HFFc6 (cell line): ENCODE data around the gene GMIP. TPM values are rescaled to one million over a fixed set of nuclear protein-coding genes. Genes with fewer than 3 reads are reported as not detected.

Experiments
- DNase-seq: peaks from one replicate; pipeline ENCODE4 v3.0.0-alpha.2; 2018
- H3K27ac Mint-ChIP-seq: 2 replicates; pipeline ENCODE4 v1.8.0; 2020; ENCODE audit warnings: mild to moderate bottlenecking, mixed read lengths
- H3K27me3 Mint-ChIP-seq: 2 replicates; pipeline ENCODE4 v1.8.0; 2021; ENCODE audit warnings: mild to moderate bottlenecking, moderate library complexity, mixed read lengths; ENCODE audit not compliant: insufficient read depth
- H3K36me3 Mint-ChIP-seq: 2 replicates; pipeline ENCODE4 v1.8.0; 2021; ENCODE audit warnings: low read depth, mixed read lengths
- H3K4me1 Mint-ChIP-seq: 2 replicates; pipeline ENCODE4 v1.8.0; 2020; ENCODE audit warnings: low read depth, mixed read lengths
- H3K4me3 Mint-ChIP-seq: 2 replicates; pipeline ENCODE4 v1.8.0; 2020; ENCODE audit warnings: mild to moderate bottlenecking, moderate library complexity, mixed read lengths
- H3K9me3 Mint-ChIP-seq: 2 replicates; pipeline ENCODE4 v1.8.0; 2020; ENCODE audit warnings: mild to moderate bottlenecking, mixed read lengths
- total RNA-seq, 6 experiments: library from RNA; stranded (reverse); fragmentation: NEBNext Ultra II Directional; extraction: Animal tissue kit (Norgen Biotek cat#: 25700); gene quantifications; 2 replicates in 1 of 6; 3 replicates in 5 of 6; pipeline ENCODE4 v1.2.3, GENCODE V29; 2021
- TF ChIP-seq, protein P1 (sequence below): fragments of 200-600 bp; sonication (generic); IDR thresholded peaks from 2 replicates; pipeline ENCODE4 v1.5.0; 2021; ENCODE audit warnings: antibody characterized with exemption, mild to moderate bottlenecking

The GMIP gene
- total RNA-seq, 6 experiments from 2014 or later = 11.5 to 16.7 (median 13.9) TPM

DNA sequence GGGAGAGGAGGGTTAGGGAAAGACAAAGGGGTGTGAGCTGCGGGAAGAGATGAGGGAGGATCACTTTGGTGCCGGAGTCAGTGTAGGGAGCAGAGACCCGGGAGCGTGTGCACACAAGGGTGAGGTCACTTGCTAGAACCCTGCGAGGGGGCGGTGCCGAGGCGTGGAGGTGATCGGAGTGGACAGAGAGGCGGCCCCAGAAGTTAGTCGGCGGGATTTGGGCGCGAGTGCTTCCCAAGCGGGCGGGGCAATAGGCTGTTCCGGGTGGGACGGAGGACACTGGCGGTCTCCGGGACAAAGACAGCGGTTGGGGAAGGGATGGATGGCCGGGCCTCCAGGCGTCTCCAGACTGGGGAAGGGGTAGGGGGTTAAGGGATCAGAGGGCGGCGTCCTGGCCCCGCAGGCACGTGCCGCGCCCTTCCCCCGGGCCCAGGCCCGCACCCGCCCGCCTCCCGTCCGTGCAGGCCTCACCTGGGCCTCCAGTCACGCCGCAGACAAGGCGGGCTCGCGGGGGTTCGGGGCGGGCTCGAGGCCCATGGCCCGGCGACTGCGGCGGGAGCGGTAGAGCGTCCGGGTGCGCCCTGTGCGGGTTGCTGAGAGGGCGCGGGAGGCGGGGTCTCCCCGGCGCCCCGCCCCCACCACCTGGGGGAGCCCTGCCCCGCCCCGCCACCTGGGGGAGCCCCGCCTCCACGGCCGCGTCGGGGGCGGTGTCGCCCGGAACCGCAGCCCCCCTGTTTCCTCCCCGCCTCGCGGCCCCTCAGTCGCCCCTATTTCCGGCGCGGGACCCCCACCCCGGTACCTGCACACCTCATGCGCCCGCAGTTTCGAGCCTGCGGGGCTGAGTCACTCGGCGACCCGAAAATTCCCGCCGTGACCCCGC lies 15.6 kb downstream of the GMIP start, which contains the start of gene LPAR2:
LPAR2 (minus strand) TSS at position 600 of the 880 bp plus-strand sequence. CDS start 945 bp downstream, outside the sequence.
- TF ChIP-seq, protein P1, sequence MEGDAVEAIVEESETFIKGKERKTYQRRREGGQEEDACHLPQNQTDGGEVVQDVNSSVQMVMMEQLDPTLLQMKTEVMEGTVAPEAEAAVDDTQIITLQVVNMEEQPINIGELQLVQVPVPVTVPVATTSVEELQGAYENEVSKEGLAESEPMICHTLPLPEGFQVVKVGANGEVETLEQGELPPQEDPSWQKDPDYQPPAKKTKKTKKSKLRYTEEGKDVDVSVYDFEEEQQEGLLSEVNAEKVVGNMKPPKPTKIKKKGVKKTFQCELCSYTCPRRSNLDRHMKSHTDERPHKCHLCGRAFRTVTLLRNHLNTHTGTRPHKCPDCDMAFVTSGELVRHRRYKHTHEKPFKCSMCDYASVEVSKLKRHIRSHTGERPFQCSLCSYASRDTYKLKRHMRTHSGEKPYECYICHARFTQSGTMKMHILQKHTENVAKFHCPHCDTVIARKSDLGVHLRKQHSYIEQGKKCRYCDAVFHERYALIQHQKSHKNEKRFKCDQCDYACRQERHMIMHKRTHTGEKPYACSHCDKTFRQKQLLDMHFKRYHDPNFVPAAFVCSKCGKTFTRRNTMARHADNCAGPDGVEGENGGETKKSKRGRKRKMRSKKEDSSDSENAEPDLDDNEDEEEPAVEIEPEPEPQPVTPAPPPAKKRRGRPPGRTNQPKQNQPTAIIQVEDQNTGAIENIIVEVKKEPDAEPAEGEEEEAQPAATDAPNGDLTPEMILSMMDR = no peak; the same call in 1 of the 2 replicates
- Mint-ChIP-seq H3K4me1 (peaks cover 6% of the 10 kb centered on the region), H3K27me3 (peaks cover 11% of the 10 kb centered on the region), H3K9me3 (no peaks in the 10 kb centered on the region), H3K27ac (no peak within 1 kb of the TSS), H3K4me3 (peak within 1 kb of the TSS; percentile 64), H3K36me3 (peaks cover 3% of the 10 kb centered on the region)
- DNase-seq = no peak

DNA sequence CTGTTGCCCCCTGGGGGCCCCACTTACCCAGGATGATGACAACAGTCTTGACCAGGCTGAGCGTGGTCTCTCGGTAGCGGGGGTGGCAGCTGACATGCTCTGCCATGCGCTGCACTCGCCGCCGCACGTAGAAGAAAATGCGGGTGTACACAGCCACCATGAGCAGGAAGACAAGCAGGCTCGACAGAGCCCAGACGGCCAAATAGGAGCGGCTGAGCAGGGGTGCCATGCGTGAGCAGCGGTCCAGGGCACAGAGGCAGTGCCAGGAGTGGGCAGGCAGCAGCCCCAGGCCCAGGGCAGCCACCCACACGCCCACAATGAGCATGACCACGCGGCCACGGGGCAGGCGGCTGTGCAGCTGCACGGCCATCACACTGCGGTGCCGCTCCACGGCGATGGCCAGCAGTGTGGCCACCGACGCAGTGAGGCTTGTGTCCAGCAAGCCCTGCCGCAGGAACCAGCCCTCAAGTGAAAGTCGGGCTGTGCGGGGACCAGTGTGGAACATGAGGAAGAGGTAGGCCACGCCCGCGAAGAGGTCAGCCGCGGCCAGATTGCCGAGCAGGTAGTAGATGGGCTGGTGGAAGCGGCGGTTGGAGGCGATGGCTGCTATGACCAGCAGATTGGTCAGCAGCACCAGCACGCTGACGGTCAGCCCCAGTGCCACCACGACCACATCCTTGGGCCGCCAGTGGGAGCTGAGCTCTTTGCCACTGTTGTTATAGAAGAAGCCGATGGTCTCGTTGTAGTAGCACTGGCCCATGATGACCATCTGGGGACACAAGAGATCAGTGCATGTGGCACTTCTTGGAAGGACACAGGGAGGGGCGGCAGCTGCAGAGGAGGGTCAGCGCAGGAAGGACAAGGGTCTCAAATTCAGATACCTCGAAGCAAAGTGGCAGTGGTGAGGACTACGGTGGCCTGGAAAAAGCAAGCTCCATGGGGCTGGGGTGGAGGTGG lies 16.7 kb downstream of the GMIP start:
- TF ChIP-seq, protein P1 = no peak

DNA sequence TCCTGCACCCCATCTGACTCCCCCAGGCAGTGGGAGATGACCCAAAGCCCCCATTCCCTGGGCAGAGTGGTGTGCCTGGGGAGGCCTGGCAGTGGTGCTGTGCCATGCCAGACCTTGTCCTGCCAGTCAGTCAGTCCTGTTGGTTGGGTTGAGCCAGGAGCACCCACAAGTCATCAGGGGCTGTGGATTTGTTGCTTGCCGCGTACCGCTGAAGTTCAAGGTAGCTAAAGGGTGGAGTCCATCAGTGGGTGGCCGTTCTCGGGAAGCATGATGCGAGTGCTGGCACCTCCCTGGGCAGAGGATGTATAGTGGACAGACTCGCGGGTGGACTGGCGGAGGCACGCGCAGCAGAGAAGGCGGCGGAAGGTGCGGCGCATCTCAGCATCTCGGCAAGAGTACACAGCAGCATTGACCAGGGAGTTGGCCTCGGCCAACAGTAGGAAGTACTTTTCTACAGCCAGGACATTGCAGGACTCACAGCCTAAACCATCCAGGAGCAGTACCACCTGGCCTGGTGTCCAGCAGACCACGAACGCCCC lies 19.4 kb downstream of the GMIP start:
- H3K36me3 Mint-ChIP-seq = no peaks in the 10 kb centered on the region
- peaks cover 12% of the 10 kb centered on the region for H3K4me1 Mint-ChIP-seq

More for the DNA sequence above, 16.7 kb downstream of the GMIP start:
- peaks cover 11% of the 10 kb centered on the region for H3K27me3 Mint-ChIP-seq
- DNase-seq = no peak
- H3K4me3 Mint-ChIP-seq = no peak overlapping the region
- no peaks in the 10 kb centered on the region for H3K36me3 Mint-ChIP-seq
- no peaks in the 10 kb centered on the region for H3K9me3 Mint-ChIP-seq
- peaks cover 6% of the 10 kb centered on the region for H3K4me1 Mint-ChIP-seq
- no peak overlapping the region for H3K27ac Mint-ChIP-seq

DNA sequence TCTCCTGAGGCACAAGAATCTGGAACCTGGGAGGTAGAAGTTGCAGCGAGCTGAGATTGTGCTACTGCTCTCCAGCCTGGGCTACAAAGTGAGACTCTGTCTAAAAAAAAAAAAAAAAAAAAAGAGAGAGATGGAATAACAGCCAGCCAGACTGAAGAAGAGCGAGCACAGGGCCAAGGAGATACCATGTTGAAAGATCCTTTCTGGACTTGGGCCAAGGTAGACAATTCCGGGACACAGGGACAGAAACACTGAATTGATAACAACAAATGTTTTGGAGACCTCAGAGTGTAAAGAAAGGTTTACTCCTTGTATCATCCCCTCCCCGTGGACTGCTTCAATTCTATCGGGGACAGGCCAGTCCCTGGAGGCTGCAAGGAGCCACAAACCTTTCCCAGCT lies 20.1 kb downstream of the GMIP start:
- TF ChIP-seq, protein P1 = no peak
- peaks cover 17% of the 10 kb centered on the region for H3K4me1 Mint-ChIP-seq
- no peak overlapping the region for H3K27ac Mint-ChIP-seq
- no peak for DNase-seq
- no peaks in the 10 kb centered on the region for H3K36me3 Mint-ChIP-seq
- H3K4me3 Mint-ChIP-seq = no peak overlapping the region
- no peaks in the 10 kb centered on the region for H3K9me3 Mint-ChIP-seq
- peaks cover 15% of the 10 kb centered on the region for H3K27me3 Mint-ChIP-seq

More for the DNA sequence above, 19.4 kb downstream of the GMIP start:
- Mint-ChIP-seq H3K27me3 (peaks cover 13% of the 10 kb centered on the region), H3K27ac (no peak overlapping the region), H3K9me3 (no peaks in the 10 kb centered on the region), H3K4me3 (no peak overlapping the region)
- DNase-seq = no peak
- TF ChIP-seq, protein P1 = no peak

DNA sequence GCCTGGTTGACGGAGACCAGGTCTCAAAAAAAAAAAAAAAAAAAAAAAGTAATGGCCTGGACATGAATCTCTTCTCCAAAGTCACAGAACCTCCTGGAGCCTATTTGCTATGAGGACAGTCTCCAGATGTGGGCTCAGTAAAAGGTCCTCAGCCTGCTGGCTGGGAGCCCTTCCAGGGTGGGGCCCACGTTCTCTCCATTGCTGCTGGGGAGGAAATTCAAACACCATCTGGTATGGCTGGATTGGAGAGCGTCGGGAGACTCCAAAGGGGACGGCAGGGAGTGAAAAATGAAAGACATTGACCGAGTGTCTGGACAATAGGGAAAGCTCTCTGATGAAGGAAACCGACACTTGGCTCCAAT lies 23.6 kb downstream of the GMIP start:
- Mint-ChIP-seq H3K9me3 (no peaks in the 10 kb centered on the region), H3K27ac (no peak overlapping the region)
- DNase-seq = no peak

More for the DNA sequence above, 23.6 kb downstream of the GMIP start:
- H3K36me3 Mint-ChIP-seq = no peaks in the 10 kb centered on the region
- no peak overlapping the region for H3K4me3 Mint-ChIP-seq
- peaks cover 7% of the 10 kb centered on the region for H3K27me3 Mint-ChIP-seq
- H3K4me1 Mint-ChIP-seq = peaks cover 26% of the 10 kb centered on the region
- TF ChIP-seq, protein P1 = no peak
